ENCODE measurements around the gene CTDP1.

Gene CTDP1

DNA sequence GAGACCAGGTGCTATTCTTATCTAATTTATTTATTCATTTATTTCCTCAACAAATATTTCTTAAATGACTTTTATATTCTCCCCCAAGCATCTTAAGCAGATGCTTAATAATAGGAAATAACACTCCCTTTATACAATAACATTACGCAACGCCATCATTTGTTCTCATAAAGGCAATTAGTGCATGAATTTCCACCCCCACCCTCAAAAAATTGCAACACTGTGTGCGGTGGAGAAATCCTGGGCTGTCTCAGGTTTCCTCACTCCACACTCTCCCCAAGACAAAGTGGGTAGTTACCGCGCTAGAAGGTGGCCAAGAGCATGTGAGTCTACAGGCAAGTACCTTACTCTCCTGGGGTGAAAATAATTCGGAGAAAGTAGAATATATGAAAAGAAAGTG lies 37.0 kb upstream of the CTDP1 start (continued):
- TF ChIP-seq, protein P1, sequence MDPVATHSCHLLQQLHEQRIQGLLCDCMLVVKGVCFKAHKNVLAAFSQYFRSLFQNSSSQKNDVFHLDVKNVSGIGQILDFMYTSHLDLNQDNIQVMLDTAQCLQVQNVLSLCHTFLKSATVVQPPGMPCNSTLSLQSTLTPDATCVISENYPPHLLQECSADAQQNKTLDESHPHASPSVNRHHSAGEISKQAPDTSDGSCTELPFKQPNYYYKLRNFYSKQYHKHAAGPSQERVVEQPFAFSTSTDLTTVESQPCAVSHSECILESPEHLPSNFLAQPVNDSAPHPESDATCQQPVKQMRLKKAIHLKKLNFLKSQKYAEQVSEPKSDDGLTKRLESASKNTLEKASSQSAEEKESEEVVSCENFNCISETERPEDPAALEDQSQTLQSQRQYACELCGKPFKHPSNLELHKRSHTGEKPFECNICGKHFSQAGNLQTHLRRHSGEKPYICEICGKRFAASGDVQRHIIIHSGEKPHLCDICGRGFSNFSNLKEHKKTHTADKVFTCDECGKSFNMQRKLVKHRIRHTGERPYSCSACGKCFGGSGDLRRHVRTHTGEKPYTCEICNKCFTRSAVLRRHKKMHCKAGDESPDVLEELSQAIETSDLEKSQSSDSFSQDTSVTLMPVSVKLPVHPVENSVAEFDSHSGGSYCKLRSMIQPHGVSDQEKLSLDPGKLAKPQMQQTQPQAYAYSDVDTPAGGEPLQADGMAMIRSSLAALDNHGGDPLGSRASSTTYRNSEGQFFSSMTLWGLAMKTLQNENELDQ (tag by site-specific recombination; IDR thresholded peaks at IDR 0.05; ENCODE audit: low read depth) = no peak
- no peak for TF ChIP-seq ZNF623 (tag by site-specific recombination; IDR thresholded peaks at IDR 0.05)
- no peak for TF ChIP-seq ZNF37A (tag by site-specific recombination; IDR thresholded peaks at IDR 0.05)
- no peak for TF ChIP-seq ZNF664 (tag by site-specific recombination; IDR thresholded peaks at IDR 0.05)
- no peak for TF ChIP-seq ZNF132 (tag by site-specific recombination; IDR thresholded peaks at IDR 0.05; ENCODE audit: borderline replicate concordance)
- TF ChIP-seq KLF16 (tag by site-specific recombination; IDR thresholded peaks at IDR 0.05) = no peak
- TF ChIP-seq, protein P2, sequence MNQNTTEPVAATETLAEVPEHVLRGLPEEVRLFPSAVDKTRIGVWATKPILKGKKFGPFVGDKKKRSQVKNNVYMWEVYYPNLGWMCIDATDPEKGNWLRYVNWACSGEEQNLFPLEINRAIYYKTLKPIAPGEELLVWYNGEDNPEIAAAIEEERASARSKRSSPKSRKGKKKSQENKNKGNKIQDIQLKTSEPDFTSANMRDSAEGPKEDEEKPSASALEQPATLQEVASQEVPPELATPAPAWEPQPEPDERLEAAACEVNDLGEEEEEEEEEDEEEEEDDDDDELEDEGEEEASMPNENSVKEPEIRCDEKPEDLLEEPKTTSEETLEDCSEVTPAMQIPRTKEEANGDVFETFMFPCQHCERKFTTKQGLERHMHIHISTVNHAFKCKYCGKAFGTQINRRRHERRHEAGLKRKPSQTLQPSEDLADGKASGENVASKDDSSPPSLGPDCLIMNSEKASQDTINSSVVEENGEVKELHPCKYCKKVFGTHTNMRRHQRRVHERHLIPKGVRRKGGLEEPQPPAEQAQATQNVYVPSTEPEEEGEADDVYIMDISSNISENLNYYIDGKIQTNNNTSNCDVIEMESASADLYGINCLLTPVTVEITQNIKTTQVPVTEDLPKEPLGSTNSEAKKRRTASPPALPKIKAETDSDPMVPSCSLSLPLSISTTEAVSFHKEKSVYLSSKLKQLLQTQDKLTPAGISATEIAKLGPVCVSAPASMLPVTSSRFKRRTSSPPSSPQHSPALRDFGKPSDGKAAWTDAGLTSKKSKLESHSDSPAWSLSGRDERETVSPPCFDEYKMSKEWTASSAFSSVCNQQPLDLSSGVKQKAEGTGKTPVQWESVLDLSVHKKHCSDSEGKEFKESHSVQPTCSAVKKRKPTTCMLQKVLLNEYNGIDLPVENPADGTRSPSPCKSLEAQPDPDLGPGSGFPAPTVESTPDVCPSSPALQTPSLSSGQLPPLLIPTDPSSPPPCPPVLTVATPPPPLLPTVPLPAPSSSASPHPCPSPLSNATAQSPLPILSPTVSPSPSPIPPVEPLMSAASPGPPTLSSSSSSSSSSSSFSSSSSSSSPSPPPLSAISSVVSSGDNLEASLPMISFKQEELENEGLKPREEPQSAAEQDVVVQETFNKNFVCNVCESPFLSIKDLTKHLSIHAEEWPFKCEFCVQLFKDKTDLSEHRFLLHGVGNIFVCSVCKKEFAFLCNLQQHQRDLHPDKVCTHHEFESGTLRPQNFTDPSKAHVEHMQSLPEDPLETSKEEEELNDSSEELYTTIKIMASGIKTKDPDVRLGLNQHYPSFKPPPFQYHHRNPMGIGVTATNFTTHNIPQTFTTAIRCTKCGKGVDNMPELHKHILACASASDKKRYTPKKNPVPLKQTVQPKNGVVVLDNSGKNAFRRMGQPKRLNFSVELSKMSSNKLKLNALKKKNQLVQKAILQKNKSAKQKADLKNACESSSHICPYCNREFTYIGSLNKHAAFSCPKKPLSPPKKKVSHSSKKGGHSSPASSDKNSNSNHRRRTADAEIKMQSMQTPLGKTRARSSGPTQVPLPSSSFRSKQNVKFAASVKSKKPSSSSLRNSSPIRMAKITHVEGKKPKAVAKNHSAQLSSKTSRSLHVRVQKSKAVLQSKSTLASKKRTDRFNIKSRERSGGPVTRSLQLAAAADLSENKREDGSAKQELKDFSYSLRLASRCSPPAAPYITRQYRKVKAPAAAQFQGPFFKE (tag by site-specific recombination; IDR thresholded peaks at IDR 0.05; ENCODE audit: borderline replicate concordance) = no peak
- TF ChIP-seq, protein P3, sequence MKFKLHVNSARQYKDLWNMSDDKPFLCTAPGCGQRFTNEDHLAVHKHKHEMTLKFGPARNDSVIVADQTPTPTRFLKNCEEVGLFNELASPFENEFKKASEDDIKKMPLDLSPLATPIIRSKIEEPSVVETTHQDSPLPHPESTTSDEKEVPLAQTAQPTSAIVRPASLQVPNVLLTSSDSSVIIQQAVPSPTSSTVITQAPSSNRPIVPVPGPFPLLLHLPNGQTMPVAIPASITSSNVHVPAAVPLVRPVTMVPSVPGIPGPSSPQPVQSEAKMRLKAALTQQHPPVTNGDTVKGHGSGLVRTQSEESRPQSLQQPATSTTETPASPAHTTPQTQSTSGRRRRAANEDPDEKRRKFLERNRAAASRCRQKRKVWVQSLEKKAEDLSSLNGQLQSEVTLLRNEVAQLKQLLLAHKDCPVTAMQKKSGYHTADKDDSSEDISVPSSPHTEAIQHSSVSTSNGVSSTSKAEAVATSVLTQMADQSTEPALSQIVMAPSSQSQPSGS (tag by site-specific recombination; IDR thresholded peaks at IDR 0.05; ENCODE audit: low read depth) = no peak
- TF ChIP-seq SP7 (tag by site-specific recombination; IDR thresholded peaks at IDR 0.05) = no peak

DNA sequence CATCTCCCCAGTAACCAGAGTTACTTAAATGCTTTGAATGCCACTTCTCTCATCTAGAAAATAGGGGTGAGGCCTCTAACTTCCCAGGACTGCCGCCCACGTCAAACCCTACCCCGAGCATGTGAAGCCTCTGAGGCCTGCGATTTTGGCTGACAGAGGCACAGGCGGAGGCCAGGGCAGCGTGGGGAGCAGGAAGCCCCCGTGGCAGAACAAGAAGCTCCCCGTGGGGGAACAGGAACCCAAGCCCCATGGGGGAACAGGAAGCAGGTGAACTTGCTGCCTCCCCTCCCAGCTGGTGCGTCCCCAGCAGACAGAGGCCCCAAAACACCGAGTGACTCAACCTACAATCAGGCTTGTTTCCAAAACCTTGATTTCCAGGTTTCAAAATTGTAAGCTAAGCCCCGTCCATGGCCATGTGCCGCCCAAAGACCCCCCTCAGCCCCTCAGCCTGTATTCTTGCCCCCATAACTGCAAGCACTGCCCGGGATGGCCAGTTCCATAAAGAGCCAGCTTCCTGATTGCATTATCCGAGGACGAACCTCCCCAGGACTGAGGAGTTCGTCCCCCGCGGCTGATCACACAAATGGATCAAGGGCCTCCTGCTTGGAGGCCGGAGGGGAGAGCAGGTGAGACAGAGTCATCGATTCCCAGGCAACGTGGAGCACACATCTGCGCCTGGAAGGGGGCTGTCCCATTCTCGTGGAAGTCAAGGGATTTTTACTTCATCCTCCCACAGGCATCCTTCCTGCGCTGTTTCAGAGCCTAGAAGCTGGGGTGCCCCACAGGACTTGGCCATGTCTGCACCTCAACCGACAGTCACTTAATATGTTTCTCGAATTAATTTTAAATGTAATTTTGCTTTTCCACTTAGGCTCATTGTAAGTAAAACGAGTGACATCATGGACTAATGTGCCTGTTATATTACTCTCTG lies 36.3 kb upstream of the CTDP1 start:
- no peak overlapping the region for H3K27ac ChIP-seq (ENCODE audit: extremely low read depth, low read depth, low read length)

More for the DNA sequence above, 36.3 kb upstream of the CTDP1 start:
- H3K9me3 ChIP-seq (ENCODE audit: control insufficient read depth, insufficient read depth, low read depth, low read length) = no peaks in the 10 kb centered on the region
- TF ChIP-seq, protein P4, sequence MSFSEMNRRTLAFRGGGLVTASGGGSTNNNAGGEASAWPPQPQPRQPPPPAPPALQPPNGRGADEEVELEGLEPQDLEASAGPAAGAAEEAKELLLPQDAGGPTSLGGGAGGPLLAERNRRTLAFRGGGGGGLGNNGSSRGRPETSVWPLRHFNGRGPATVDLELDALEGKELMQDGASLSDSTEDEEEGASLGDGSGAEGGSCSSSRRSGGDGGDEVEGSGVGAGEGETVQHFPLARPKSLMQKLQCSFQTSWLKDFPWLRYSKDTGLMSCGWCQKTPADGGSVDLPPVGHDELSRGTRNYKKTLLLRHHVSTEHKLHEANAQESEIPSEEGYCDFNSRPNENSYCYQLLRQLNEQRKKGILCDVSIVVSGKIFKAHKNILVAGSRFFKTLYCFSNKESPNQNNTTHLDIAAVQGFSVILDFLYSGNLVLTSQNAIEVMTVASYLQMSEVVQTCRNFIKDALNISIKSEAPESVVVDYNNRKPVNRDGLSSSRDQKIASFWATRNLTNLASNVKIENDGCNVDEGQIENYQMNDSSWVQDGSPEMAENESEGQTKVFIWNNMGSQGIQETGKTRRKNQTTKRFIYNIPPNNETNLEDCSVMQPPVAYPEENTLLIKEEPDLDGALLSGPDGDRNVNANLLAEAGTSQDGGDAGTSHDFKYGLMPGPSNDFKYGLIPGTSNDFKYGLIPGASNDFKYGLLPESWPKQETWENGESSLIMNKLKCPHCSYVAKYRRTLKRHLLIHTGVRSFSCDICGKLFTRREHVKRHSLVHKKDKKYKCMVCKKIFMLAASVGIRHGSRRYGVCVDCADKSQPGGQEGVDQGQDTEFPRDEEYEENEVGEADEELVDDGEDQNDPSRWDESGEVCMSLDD (tag by site-specific recombination; IDR thresholded peaks at IDR 0.05) = no peak
- TF ChIP-seq ZNF302 (tag by site-specific recombination; IDR thresholded peaks at IDR 0.05; ENCODE audit: low read depth) (no peak), ZNF585B (tag by site-specific recombination; IDR thresholded peaks at IDR 0.05) (no peak), ZFHX2 (tag by site-specific recombination; conservative IDR thresholded peaks at IDR 0.05) (0 out of 2 replicates have a peak, but pooled peaks have one; percentile 20)
- TF ChIP-seq, protein P5, sequence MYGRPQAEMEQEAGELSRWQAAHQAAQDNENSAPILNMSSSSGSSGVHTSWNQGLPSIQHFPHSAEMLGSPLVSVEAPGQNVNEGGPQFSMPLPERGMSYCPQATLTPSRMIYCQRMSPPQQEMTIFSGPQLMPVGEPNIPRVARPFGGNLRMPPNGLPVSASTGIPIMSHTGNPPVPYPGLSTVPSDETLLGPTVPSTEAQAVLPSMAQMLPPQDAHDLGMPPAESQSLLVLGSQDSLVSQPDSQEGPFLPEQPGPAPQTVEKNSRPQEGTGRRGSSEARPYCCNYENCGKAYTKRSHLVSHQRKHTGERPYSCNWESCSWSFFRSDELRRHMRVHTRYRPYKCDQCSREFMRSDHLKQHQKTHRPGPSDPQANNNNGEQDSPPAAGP (tag by site-specific recombination; IDR thresholded peaks at IDR 0.05) = no peak
- TF ChIP-seq, protein P6, sequence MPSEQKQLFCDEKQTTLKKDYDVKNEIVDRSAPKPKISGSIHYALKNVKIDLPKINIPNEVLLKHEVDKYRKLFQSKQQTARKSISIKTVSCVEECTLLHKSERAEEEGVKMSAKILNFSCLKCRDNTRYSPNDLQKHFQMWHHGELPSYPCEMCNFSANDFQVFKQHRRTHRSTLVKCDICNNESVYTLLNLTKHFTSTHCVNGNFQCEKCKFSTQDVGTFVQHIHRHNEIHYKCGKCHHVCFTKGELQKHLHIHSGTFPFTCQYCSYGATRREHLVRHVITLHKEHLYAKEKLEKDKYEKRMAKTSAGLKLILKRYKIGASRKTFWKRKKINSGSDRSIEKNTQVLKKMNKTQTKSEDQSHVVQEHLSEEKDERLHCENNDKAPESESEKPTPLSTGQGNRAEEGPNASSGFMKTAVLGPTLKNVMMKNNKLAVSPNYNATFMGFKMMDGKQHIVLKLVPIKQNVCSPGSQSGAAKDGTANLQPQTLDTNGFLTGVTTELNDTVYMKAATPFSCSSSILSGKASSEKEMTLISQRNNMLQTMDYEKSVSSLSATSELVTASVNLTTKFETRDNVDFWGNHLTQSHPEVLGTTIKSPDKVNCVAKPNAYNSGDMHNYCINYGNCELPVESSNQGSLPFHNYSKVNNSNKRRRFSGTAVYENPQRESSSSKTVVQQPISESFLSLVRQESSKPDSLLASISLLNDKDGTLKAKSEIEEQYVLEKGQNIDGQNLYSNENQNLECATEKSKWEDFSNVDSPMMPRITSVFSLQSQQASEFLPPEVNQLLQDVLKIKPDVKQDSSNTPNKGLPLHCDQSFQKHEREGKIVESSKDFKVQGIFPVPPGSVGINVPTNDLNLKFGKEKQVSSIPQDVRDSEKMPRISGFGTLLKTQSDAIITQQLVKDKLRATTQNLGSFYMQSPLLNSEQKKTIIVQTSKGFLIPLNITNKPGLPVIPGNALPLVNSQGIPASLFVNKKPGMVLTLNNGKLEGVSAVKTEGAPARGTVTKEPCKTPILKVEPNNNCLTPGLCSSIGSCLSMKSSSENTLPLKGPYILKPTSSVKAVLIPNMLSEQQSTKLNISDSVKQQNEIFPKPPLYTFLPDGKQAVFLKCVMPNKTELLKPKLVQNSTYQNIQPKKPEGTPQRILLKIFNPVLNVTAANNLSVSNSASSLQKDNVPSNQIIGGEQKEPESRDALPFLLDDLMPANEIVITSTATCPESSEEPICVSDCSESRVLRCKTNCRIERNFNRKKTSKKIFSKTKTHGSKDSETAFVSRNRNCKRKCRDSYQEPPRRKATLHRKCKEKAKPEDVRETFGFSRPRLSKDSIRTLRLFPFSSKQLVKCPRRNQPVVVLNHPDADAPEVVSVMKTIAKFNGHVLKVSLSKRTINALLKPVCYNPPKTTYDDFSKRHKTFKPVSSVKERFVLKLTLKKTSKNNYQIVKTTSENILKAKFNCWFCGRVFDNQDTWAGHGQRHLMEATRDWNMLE (tag by site-specific recombination; conservative IDR thresholded peaks at IDR 0.05; ENCODE audit: low read depth) = no peak
- H3K4me3 ChIP-seq (ENCODE audit: low read depth, low read length) = no peak overlapping the region
- H3K4me1 ChIP-seq (ENCODE audit: control insufficient read depth, insufficient read depth, low read length) = no peaks in the 10 kb centered on the region; the same call in 1 of the 2 replicates
- no peaks in the 10 kb centered on the region for H3K36me3 ChIP-seq (ENCODE audit: control insufficient read depth in 2 of 2, insufficient read depth in 1 of 2, low read length in 2 of 2)
- POLR2A ChIA-PET = no interaction called here
- CTCF ChIA-PET = interaction anchor here (0.6 to 6.6 kb wide), 9 partner anchors 10 to 270 kb away, joined by 3 to 92 read pairs (median 4); no protein-coding TSS in a partner anchor

Data from HEK293 (cell line).